CD4-positive, alpha-beta T cell (primary cell): Measurements from ENCODE around the gene VASH2. TPM values are rescaled to one million over a fixed set of nuclear protein-coding genes. Genes with fewer than 3 reads are reported as not detected.

Experiments used
- ATAC-seq: fragments of 200-7000 bp; cut with Tn5 transposase; one replicate; pipeline ENCODE4 v1.10.0; 2022; ENCODE audit warnings: mild to moderate bottlenecking; ENCODE audit not compliant: poor library complexity
- CTCF ChIA-PET: fragments of 350-600 bp; sonication (Branson Sonifier 250); formaldehyde crosslinking; loops from one replicate; lab custom pipeline; 2021; ENCODE audit warnings: antibody characterized with exemption, inconsistent platforms; lab: Charles Lee
- POLR2A ChIA-PET: fragments of 350-600 bp; sonication (Branson Sonifier 250); formaldehyde crosslinking; loops from one replicate; lab custom pipeline; 2021; ENCODE audit warnings: antibody characterized with exemption, inconsistent platforms; lab: Charles Lee
- DNase-seq, 14 experiments: peaks; one replicate each; pipeline ENCODE4 v3.0.0-alpha.2; 2013 to 2020; ENCODE audit warnings: mixed read lengths in 2 of 14
- H3K27ac ChIP-seq, 2 donors: one replicate each; pipeline versions ENCODE4 v1.5.1 to v1.7.0; 2013; ENCODE audit warnings: low read length in 2 of 2, low read depth in 1 of 2, mild to moderate bottlenecking in 1 of 2
- H3K27me3 ChIP-seq, 2 experiments: 1 replicate in 1 of 2; 2 replicates in 1 of 2; pipeline versions ENCODE4 v1.6.1 to v1.7.0; 2013; ENCODE audit warnings: low read length in 2 of 2, control low read depth in 1 of 2, mild to moderate bottlenecking in 1 of 2, moderate library complexity in 1 of 2; ENCODE audit not compliant: insufficient read depth in 2 of 2, control insufficient read depth in 1 of 2
- H3K36me3 ChIP-seq: one replicate; pipeline ENCODE4 v1.6.1; 2013; ENCODE audit warnings: low read length, control low read depth; ENCODE audit not compliant: insufficient read depth
- H3K4me1 ChIP-seq: one replicate; pipeline ENCODE4 v1.6.1; 2013; ENCODE audit warnings: low read length, control low read depth; ENCODE audit not compliant: insufficient read depth
- H3K4me3 ChIP-seq: one replicate; pipeline ENCODE4 v1.5.1; 2013; ENCODE audit warnings: mild to moderate bottlenecking, low read length, moderate library complexity
- H3K9me3 ChIP-seq, 2 experiments: 1 replicate in 1 of 2; 2 replicates in 1 of 2; pipeline versions ENCODE4 v1.6.1 to v1.7.0; 2013; ENCODE audit warnings: low read length in 2 of 2, mild to moderate bottlenecking in 2 of 2, control low read depth in 1 of 2, moderate library complexity in 1 of 2; ENCODE audit not compliant: control insufficient read depth in 1 of 2, insufficient read depth in 1 of 2
- H3K27ac Mint-ChIP-seq: one replicate; pipeline ENCODE4 v1.8.0; 2020; ENCODE audit warnings: mixed read lengths
- H3K27me3 Mint-ChIP-seq: one replicate; pipeline ENCODE4 v1.8.0; 2021; ENCODE audit warnings: mixed read lengths
- H3K36me3 Mint-ChIP-seq: one replicate; pipeline ENCODE4 v1.8.0; 2021; ENCODE audit warnings: low read depth, mixed read lengths
- H3K4me1 Mint-ChIP-seq: one replicate; pipeline ENCODE4 v1.8.0; 2021; ENCODE audit warnings: low read depth, mixed read lengths
- H3K4me3 Mint-ChIP-seq: one replicate; pipeline ENCODE4 v1.8.0; 2020; ENCODE audit warnings: mild to moderate bottlenecking, mixed read lengths
- H3K9me3 Mint-ChIP-seq: one replicate; pipeline ENCODE4 v1.8.0; 2020; ENCODE audit warnings: mixed read lengths
- CTCF ChIP-seq: fragments of 200-600 bp; IDR thresholded peaks from one replicate; pipeline ENCODE4 v1.8.0; 2022; ENCODE audit warnings: antibody characterized with exemption, mild to moderate bottlenecking
- intact Hi-C, 2 experiments: fragments of 100-400 bp; cut with DNase I in 1 of 2; cut with micrococcal nuclease in 1 of 2; formaldehyde crosslinking; loops; one replicate each; pipeline versions ENCODE4 v1.15.1 to v1.9.0; 2023 to 2025; cut with DNase I, micrococcal nuclease
- total RNA-seq, 174 experiments: library from RNA in 2 of 174; stranded (reverse) in 2 of 174; gene quantifications; one replicate each; pipeline ENCODE4 v1.2.3 and lab custom pipeline; 2021 to 2026

VASH2 gene
- total RNA-seq, 2 experiments from 2014 or later, result 0.11 to 0.17 TPM

DNA sequence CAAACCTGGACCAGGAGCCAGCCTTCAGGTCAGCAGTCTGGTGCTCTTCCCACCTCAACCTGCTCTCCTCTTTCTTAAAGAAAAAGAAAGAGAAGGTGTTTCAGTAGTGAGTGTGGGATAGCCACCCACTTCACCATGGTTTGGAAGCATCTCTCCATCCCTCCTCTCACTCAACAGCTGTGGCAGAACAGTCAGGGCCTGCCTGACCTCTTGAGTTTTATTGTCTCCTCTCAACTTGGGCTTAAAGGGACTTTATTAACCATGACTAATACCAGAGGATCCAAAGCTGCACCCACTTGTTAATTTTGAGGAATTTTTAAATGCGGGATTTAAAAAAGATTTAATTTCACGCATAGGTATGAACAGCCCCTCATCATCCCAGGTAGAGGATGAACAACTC is 570 bp upstream of the VASH2 start:
- Histone ChIP-seq H3K4me3 (peak overlapping the region; percentile 57), H3K4me1 (peaks cover 16% of the 10 kb centered on the region), H3K9me3 (no peaks in the 10 kb centered on the region), H3K36me3 (no peaks in the 10 kb centered on the region), H3K27me3 (peaks cover 19 to 24% of the 10 kb centered on the region in 2 experiments), H3K27ac (no peak overlapping the region)
- H3K36me3 Mint-ChIP-seq, result no peaks in the 10 kb centered on the region
- DNase-seq (no peak), ATAC-seq (no peak)
- POLR2A ChIA-PET, result no interaction called here
- H3K9me3 Mint-ChIP-seq, result no peaks in the 10 kb centered on the region
- H3K4me3 Mint-ChIP-seq, result peak overlapping the region; percentile 84
- TF ChIP-seq CTCF, result no peak
- H3K4me1 Mint-ChIP-seq, result no peaks in the 10 kb centered on the region
- peaks cover 51% of the 10 kb centered on the region for H3K27me3 Mint-ChIP-seq
- intact Hi-C loops, result no loop called here
- no peak overlapping the region for H3K27ac Mint-ChIP-seq
- CTCF ChIA-PET, result no interaction called here

DNA sequence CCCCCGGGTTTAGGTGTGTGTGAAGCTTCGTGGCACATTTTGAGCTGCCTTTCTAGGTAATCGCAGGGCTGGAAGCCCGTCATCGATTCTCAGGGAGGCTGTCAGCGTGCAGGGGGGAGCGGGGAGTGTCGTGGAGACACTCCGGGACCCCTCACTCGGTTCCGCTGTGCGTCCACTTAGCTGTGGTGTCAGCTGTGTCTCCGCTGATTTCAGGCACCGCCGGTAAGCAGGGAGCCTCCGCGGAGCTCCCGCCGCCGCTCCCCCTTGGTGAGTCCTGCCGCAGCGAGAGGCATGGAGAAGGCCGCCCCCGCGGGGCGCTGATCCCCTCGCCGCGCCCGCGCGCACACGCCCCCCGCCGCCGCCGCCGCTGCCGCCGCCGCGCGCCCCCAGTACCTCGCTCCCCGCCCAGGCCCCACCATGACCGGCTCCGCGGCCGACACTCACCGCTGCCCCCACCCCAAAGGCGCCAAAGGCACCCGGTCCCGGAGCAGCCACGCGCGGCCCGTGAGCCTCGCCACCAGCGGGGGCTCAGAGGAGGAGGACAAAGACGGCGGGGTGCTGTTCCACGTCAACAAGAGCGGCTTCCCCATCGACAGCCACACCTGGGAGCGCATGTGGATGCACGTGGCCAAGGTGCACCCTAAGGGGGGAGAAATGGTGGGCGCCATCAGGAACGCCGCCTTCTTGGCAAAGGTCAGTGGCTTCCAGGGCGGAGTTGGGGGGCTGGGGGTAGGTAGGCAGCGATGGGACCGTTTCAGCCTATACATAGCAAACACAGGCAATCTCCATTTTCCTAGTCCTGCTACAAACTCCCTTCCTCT is 995 bp downstream of the VASH2 start:
- no peak for TF ChIP-seq CTCF
- Mint-ChIP-seq H3K4me3 (peak overlapping the region; percentile 84), H3K4me1 (no peaks in the 10 kb centered on the region), H3K27ac (no peak overlapping the region), H3K9me3 (no peaks in the 10 kb centered on the region), H3K27me3 (peaks cover 58% of the 10 kb centered on the region), H3K36me3 (no peaks in the 10 kb centered on the region)
- peaks cover 19 to 24% of the 10 kb centered on the region in 2 experiments for H3K27me3 ChIP-seq
- ATAC-seq (no peak), DNase-seq (no peak)
- intact Hi-C loops, result no loop called here
- ChIA-PET CTCF (no interaction called here), POLR2A (no interaction called here)
- H3K4me3 ChIP-seq, result peak overlapping the region; percentile 57
- H3K4me1 ChIP-seq, result peaks cover 16% of the 10 kb centered on the region
- H3K9me3 ChIP-seq, result no peaks in the 10 kb centered on the region
- H3K27ac ChIP-seq, result no peak overlapping the region
- H3K36me3 ChIP-seq, result no peaks in the 10 kb centered on the region

GRCh38 chr1:212951947-212952640 is 1.8 kb downstream of the VASH2 start:
- no peak for TF ChIP-seq CTCF
- H3K36me3 ChIP-seq, result no peaks in the 10 kb centered on the region
- H3K4me1 ChIP-seq, result peaks cover 16% of the 10 kb centered on the region
- no peak for ATAC-seq
- no peak overlapping the region for H3K4me3 ChIP-seq
- ChIA-PET CTCF (no interaction called here), POLR2A (no interaction called here)
- H3K27ac Mint-ChIP-seq, result no peak overlapping the region
- H3K9me3 Mint-ChIP-seq, result no peaks in the 10 kb centered on the region
- intact Hi-C loops, result no loop called here
- no peaks in the 10 kb centered on the region for H3K4me1 Mint-ChIP-seq
- H3K36me3 Mint-ChIP-seq, result no peaks in the 10 kb centered on the region
- H3K4me3 Mint-ChIP-seq, result peak overlapping the region; percentile 35
- peaks cover 19 to 24% of the 10 kb centered on the region in 2 experiments for H3K27me3 ChIP-seq
- no peaks in the 10 kb centered on the region for H3K9me3 ChIP-seq
- H3K27ac ChIP-seq, result no peak overlapping the region
- no peak for DNase-seq
- H3K27me3 Mint-ChIP-seq, result peaks cover 61% of the 10 kb centered on the region
